HEK293 (cell line): Measurements from ENCODE around the gene KPNA1.

Experiments
- GLIS2 ChIP-seq: fragments of 450-650 bp; formaldehyde crosslinking; IDR thresholded peaks from 2 replicates; pipeline ENCODE4 v1.5.1; 2016; ENCODE audit warnings: missing biosample characterization, missing genetic modification characterization
- HOXC10 ChIP-seq: sonication (generic); formaldehyde crosslinking; IDR thresholded peaks from 2 replicates; pipeline ENCODE4 v1.8.1; 2023; ENCODE audit warnings: mild to moderate bottlenecking, missing genetic modification reagents
- PRDM1 ChIP-seq: fragments of 450-650 bp; formaldehyde crosslinking; IDR thresholded peaks from 2 replicates; pipeline ENCODE4; 2016; ENCODE audit warnings: missing biosample characterization, missing genetic modification characterization
- SP3 ChIP-seq: fragments of 450-650 bp; formaldehyde crosslinking; IDR thresholded peaks from 2 replicates; pipeline ENCODE4 v1.5.1; 2016; ENCODE audit warnings: missing biosample characterization, missing genetic modification characterization
- SP7 ChIP-seq: fragments of 450-650 bp; formaldehyde crosslinking; IDR thresholded peaks from 2 replicates; pipeline ENCODE4 v1.5.1; 2016; ENCODE audit warnings: missing biosample characterization, missing genetic modification characterization
- WT1 ChIP-seq: fragments of 450-650 bp; formaldehyde crosslinking; IDR thresholded peaks from 2 replicates; pipeline ENCODE4 v1.5.1; 2016; ENCODE audit warnings: missing biosample characterization, missing genetic modification characterization
- YY1 ChIP-seq: fragments of 450-650 bp; formaldehyde crosslinking; IDR thresholded peaks from 2 replicates; pipeline ENCODE4 v1.5.1; 2018; ENCODE audit warnings: missing biosample characterization, missing genetic modification characterization
- ZBTB17 ChIP-seq: fragments of 450-650 bp; formaldehyde crosslinking; IDR thresholded peaks from 2 replicates; pipeline ENCODE4 v1.5.1; 2016; ENCODE audit warnings: missing biosample characterization, missing genetic modification characterization
- ZBTB8A ChIP-seq: fragments of 450-650 bp; formaldehyde crosslinking; IDR thresholded peaks from 2 replicates; pipeline ENCODE4 v1.5.1; 2016; ENCODE audit warnings: missing biosample characterization, missing genetic modification characterization
- ZNF138 ChIP-seq: fragments of 450-650 bp; formaldehyde crosslinking; IDR thresholded peaks from 2 replicates; pipeline ENCODE4 v1.5.1; 2016; ENCODE audit warnings: missing biosample characterization, missing genetic modification characterization, borderline replicate concordance
- ZNF223 ChIP-seq: fragments of 450-650 bp; formaldehyde crosslinking; IDR thresholded peaks from 2 replicates; pipeline ENCODE4 v1.5.1; 2016; ENCODE audit warnings: missing biosample characterization, missing genetic modification characterization
- ZNF239 ChIP-seq: fragments of 450-650 bp; formaldehyde crosslinking; IDR thresholded peaks from 2 replicates; pipeline ENCODE4 v1.5.1; 2016; ENCODE audit warnings: missing biosample characterization, missing genetic modification characterization
- ZNF501 ChIP-seq: fragments of 450-650 bp; formaldehyde crosslinking; IDR thresholded peaks from 2 replicates; pipeline ENCODE4 v1.5.1; 2016; ENCODE audit warnings: missing biosample characterization, missing genetic modification characterization
- ZNF76 ChIP-seq: fragments of 450-650 bp; formaldehyde crosslinking; IDR thresholded peaks from 2 replicates; pipeline ENCODE4; 2016; ENCODE audit warnings: low read depth, missing biosample characterization, missing genetic modification characterization, borderline replicate concordance
- ZNF777 ChIP-seq: fragments of 450-650 bp; formaldehyde crosslinking; IDR thresholded peaks from 2 replicates; pipeline ENCODE4 v1.5.1; 2017; ENCODE audit warnings: missing biosample characterization, missing genetic modification characterization, borderline replicate concordance
- ZXDB ChIP-seq: fragments of 450-650 bp; formaldehyde crosslinking; IDR thresholded peaks from 2 replicates; pipeline ENCODE4 v1.5.1; 2016; ENCODE audit warnings: missing biosample characterization, missing genetic modification characterization
- TF ChIP-seq, protein P1 (sequence below): fragments of 450-650 bp; formaldehyde crosslinking; IDR thresholded peaks from 2 replicates; pipeline ENCODE4 v1.5.1; 2016; ENCODE audit warnings: missing biosample characterization, missing genetic modification characterization
- TF ChIP-seq, protein P2 (sequence below): fragments of 450-650 bp; formaldehyde crosslinking; IDR thresholded peaks from 2 replicates; pipeline ENCODE4 v1.5.1; 2016; ENCODE audit warnings: missing biosample characterization, missing genetic modification characterization
- TF ChIP-seq, protein P3 (sequence below): fragments of 450-650 bp; formaldehyde crosslinking; IDR thresholded peaks from 2 replicates; pipeline ENCODE4 v1.5.1; 2016; ENCODE audit warnings: missing biosample characterization, missing genetic modification characterization
- TF ChIP-seq, protein P4 (sequence below): fragments of 450-650 bp; formaldehyde crosslinking; IDR thresholded peaks from 2 replicates; pipeline ENCODE4 v1.5.1; 2016; ENCODE audit warnings: missing biosample characterization, missing genetic modification characterization

The KPNA1 gene

DNA sequence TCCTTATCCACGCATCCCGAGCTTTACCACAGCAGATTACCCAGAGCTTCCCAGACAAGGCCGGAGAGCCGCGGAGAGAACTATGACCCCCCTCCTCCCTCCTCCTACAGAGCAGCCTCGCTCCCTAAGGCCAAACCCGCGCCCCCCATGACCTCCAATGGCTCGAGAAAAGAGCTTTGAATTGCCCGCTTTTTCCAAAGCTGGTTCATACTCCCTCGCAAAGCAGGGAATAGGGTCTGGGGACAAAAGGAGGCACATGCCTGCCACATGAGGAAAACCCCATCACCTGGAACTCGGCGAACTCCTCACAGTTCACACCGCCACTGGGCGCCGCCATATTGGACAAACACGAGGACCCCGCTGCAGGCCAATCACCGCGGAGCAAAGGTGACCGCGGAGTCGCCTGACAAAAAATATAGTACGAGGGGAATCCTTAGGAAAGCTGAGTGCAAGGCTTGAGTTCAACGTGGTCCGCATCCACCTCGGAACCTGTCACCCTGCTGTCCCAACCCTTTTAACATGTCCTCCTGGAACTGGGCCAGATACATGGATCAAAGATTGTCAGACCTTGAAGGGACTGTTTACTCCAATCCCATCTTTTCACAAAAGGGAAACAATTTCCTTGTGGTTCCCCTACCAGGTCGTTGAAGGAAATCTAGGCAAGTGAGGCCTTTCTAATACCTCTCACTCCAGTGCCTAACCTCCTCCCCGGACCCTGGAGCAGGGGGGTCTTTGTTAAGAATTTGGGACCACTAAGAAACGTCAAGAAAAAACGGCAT lies 131.7 kb downstream of the KPNA1 start, which contains the start of gene MIX23 (continued):
- TF ChIP-seq, protein P1, sequence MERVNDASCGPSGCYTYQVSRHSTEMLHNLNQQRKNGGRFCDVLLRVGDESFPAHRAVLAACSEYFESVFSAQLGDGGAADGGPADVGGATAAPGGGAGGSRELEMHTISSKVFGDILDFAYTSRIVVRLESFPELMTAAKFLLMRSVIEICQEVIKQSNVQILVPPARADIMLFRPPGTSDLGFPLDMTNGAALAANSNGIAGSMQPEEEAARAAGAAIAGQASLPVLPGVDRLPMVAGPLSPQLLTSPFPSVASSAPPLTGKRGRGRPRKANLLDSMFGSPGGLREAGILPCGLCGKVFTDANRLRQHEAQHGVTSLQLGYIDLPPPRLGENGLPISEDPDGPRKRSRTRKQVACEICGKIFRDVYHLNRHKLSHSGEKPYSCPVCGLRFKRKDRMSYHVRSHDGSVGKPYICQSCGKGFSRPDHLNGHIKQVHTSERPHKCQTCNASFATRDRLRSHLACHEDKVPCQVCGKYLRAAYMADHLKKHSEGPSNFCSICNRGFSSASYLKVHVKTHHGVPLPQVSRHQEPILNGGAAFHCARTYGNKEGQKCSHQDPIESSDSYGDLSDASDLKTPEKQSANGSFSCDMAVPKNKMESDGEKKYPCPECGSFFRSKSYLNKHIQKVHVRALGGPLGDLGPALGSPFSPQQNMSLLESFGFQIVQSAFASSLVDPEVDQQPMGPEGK (tag by site-specific recombination): peak; percentile 33; the same call in 1 of the 2 replicates
- TF ChIP-seq ZNF239 (tag by site-specific recombination) (no peak), ZXDB (tag by site-specific recombination) (peak; percentile 44; the same call in 1 of the 2 replicates), SP7 (0 out of 2 replicates have a peak, but pooled peaks have one; percentile 23), ZNF501 (tag by site-specific recombination) (peak; percentile 51; the same call in 1 of the 2 replicates), ZNF138 (tag by site-specific recombination) (no peak), WT1 (tag by site-specific recombination) (no peak), ZBTB17 (tag by site-specific recombination) (peak; percentile 77), ZNF777 (tag by site-specific recombination) (no peak), SP3 (tag by site-specific recombination) (0 out of 2 replicates have a peak, but pooled peaks have one; percentile 43), ZBTB8A (tag by site-specific recombination) (0 out of 2 replicates have a peak, but pooled peaks have one; percentile 18), HOXC10 (no peak), YY1 (tag by site-specific recombination) (peak; percentile 86), ZNF76 (tag by site-specific recombination) (peak; percentile 40; the same call in 1 of the 2 replicates), PRDM1 (tag by site-specific recombination) (peak; percentile 62; the same call in 1 of the 2 replicates), GLIS2 (tag by site-specific recombination) (peak; percentile 33; the same call in 1 of the 2 replicates), ZNF223 (tag by site-specific recombination) (no peak)
- TF ChIP-seq, protein P2, sequence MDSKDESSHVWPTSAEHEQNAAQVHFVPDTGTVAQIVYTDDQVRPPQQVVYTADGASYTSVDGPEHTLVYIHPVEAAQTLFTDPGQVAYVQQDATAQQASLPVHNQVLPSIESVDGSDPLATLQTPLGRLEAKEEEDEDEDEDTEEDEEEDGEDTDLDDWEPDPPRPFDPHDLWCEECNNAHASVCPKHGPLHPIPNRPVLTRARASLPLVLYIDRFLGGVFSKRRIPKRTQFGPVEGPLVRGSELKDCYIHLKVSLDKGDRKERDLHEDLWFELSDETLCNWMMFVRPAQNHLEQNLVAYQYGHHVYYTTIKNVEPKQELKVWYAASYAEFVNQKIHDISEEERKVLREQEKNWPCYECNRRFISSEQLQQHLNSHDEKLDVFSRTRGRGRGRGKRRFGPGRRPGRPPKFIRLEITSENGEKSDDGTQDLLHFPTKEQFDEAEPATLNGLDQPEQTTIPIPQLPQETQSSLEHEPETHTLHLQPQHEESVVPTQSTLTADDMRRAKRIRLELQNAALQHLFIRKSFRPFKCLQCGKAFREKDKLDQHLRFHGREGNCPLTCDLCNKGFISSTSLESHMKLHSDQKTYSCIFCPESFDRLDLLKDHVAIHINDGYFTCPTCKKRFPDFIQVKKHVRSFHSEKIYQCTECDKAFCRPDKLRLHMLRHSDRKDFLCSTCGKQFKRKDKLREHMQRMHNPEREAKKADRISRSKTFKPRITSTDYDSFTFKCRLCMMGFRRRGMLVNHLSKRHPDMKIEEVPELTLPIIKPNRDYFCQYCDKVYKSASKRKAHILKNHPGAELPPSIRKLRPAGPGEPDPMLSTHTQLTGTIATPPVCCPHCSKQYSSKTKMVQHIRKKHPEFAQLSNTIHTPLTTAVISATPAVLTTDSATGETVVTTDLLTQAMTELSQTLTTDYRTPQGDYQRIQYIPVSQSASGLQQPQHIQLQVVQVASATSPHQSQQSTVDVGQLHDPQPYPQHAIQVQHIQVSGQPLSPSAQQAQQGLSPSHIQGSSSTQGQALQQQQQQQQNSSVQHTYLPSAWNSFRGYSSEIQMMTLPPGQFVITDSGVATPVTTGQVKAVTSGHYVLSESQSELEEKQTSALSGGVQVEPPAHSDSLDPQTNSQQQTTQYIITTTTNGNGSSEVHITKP (tag by site-specific recombination): peak; percentile 55
- TF ChIP-seq, protein P3, sequence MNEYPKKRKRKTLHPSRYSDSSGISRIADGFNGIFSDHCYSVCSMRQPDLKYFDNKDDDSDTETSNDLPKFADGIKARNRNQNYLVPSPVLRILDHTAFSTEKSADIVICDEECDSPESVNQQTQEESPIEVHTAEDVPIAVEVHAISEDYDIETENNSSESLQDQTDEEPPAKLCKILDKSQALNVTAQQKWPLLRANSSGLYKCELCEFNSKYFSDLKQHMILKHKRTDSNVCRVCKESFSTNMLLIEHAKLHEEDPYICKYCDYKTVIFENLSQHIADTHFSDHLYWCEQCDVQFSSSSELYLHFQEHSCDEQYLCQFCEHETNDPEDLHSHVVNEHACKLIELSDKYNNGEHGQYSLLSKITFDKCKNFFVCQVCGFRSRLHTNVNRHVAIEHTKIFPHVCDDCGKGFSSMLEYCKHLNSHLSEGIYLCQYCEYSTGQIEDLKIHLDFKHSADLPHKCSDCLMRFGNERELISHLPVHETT (tag by site-specific recombination): peak; percentile 61; the same call in 1 of the 2 replicates
- TF ChIP-seq, protein P4, sequence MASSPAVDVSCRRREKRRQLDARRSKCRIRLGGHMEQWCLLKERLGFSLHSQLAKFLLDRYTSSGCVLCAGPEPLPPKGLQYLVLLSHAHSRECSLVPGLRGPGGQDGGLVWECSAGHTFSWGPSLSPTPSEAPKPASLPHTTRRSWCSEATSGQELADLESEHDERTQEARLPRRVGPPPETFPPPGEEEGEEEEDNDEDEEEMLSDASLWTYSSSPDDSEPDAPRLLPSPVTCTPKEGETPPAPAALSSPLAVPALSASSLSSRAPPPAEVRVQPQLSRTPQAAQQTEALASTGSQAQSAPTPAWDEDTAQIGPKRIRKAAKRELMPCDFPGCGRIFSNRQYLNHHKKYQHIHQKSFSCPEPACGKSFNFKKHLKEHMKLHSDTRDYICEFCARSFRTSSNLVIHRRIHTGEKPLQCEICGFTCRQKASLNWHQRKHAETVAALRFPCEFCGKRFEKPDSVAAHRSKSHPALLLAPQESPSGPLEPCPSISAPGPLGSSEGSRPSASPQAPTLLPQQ: 0 out of 2 replicates have a peak, but pooled peaks have one; percentile 29
- TF ChIP-seq, all 188 proteins: peak for 20
